GM19035 (cell line): ENCODE measurements around the gene FUT6.
"Not testable (repeated sequence)": the region's sequence is repeated elsewhere in the genome, so short reads cannot be mapped to it uniquely, and the experiment has no call there.

Source experiments
- ATAC-seq: cut with Tn5 transposase; IDR thresholded peaks from one replicate; pipeline ENCODE4 v1.9.1; 2021; ENCODE audit not compliant: unreplicated experiment

Gene FUT6

DNA sequence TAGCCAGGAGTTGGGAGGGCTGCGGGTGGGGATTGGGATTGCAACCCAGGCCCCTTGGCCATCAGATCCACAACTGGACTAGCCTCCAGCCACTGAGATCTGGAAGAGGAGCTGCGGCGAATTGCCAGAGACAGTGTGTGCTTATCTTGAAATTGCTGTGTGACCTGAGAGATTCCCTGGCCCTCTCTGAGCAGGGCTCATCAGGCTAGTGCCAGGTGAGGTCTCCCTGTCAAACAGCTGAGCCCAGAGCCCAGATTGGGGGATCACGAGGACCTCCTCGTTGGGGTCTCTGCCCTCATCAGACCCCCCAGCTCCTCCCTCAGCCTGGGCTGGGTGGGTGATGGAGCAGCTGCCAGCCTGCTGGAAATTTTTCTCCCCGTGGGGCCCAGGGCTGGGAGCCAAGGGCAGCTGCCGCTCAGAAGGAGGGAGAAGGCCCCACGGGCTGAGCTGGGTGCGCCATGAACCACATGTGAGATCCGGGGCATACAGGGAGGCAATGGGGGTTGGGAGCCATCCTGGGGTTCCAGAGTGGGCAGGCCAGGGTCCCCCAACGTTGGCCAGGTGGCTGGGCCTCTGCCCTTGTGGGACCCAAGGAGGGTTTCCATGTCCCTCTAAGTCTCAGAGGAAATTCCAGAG is 23.6 kb upstream of the FUT6 start:
- ATAC-seq: no peak

DNA sequence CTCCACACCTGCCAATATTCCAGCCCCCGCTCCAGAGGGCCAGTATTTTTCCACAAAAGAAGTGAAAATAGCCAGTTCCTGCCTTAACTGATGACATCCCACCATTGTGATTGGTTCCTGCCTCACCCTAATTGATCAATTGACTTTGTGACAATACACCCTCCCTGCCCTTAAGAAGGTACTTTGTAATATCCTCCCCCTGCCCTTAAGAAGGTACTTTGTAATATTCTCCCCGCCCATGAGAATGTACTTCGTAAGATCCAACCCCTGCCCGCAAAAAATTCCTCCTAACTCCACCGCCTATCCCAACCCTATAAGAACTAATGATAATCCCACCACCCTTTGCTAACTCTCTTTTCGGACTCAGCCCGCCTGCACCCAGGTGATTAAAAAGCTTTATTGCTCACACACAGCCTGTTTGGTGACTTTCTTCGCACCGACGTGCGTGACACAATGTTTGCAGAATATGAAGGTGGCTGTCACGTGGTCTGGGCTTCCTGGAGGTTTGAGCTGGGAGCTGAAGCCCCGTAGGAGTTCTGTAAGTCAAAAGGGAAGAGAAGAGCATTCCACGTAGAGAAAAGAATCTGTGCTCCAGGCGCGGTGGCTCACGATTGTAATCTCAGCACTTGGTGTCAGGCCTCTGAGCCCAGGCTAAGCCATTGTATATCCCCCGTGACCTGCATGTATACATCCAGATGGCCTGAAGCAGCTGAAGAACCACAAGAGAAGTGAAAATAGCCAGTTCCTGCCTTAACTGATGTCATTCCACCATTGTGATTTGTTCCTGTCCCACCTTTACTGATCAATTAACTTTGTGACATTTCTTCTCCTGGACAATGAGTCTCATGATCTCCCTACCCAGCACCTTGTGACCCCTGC is 17.9 kb upstream of the FUT6 start:
- no peak for ATAC-seq

DNA sequence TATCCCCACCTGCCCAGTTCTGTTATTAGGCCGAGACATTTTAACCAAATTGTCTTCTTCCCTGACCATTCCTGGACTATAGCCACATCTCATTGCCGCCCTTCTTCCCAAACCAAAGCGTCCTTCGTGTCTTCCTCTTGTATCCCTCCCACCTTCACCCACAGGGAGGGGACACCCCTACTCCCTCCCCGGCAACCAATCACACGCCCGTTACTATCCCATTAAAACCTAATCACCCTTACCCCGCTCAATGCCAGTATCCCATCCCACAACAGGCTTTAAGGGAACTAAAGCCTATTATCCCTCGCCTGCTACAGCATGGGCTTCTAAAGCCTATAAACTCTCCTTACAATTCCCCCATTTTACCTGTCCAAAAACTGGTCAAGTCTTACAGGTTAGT is 15.6 kb upstream of the FUT6 start:
- not testable (repeated sequence) for ATAC-seq

DNA sequence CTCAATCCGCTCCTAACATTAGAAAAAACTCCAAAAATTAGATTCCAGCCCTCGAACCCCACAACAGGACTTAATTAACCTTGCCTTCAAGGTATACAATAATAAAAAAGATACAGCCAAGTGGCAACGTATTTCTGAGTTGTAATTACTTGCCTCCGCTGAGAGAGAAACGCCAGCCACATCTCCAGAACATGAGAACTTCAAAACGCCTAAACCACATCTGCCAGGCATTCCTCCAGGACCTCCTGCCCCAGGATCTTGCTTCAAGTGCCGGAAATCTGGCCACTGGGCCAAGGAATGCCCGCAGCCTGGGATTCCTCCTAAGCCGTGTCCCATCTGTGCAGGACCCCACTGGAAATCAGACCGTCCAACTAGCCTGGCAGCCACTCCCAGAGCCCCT is 14.6 kb upstream of the FUT6 start:
- not testable (repeated sequence) for ATAC-seq

DNA sequence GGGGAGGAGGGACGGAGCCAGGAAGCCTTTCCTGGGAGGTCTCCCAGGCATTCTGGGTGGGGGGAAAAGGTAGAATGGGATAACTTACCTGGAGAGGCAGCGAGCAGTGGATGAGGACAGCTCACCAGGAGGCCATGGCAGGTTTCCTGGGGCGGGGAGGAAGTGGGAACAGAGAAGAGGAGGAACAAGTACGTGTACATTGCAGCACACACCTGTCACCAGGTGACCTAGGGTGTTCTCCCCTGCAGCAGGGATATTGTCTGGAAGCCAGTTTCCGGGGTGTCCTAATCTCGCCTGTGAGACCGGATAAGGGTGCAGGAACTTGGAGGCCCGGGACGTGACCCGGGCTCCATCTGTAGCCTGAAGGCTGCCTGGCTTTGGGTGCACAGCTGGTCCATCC is 11.8 kb upstream of the FUT6 start, which contains the start of gene FUT3:
Gene FUT3, minus strand, starts transcription at position 148 of the 400 bp plus-strand sequence.
- ATAC-seq: no peak

- ATAC-seq: no peak
These were observed 11.3 kb upstream of the FUT6 start for GRCh38 chr19:5850743-5851293.

GRCh38 chr19:5850189-5850588 is 10.7 kb upstream of the FUT6 start:
- ATAC-seq: no peak

DNA sequence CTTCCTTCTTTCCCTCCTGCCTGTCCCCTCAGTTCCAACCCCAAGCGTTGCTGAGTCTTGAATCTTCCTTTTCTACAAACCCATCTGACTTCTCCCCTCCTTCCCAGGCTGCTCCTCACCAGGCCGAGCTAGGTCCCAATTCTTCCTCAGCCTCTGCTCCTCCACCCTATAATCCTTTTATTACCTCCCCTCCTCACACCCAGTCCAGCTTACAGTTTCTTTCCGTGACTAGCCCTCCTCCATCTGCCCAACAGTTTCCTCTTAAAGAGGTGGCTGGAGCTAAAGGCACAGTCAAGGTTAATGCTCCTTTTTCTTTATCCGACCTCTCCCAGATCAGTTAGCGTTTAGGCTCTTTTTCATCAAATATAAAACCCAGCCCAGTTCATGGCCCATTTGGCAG is 9.1 kb upstream of the FUT6 start:
- ATAC-seq: not testable (repeated sequence)

DNA sequence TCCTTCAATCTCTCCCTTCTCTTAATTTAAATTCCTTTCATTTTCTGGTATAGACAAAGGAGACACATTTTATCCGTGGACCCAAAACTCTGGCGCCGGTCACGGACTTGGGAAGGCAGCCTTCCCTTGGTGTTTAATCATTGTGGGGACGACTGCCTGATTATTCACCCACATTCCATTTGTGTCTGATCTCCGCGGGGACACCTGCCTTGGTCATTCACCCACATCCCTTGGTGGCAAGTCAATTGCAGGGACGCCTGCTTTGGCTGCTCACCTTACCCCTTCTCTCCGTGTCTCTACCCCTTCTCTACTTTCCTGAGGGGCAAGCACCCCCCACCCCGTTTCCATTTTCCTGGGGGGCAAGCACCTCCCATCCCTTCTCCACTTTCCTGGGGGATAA is 8.3 kb upstream of the FUT6 start:
- not testable (repeated sequence) for ATAC-seq

- no peak for ATAC-seq
These were observed 5.2 kb upstream of the FUT6 start for GRCh38 chr19:5844456-5845433.

- ATAC-seq: no peak
These were observed 3.9 kb upstream of the FUT6 start for GRCh38 chr19:5843295-5843927.

DNA sequence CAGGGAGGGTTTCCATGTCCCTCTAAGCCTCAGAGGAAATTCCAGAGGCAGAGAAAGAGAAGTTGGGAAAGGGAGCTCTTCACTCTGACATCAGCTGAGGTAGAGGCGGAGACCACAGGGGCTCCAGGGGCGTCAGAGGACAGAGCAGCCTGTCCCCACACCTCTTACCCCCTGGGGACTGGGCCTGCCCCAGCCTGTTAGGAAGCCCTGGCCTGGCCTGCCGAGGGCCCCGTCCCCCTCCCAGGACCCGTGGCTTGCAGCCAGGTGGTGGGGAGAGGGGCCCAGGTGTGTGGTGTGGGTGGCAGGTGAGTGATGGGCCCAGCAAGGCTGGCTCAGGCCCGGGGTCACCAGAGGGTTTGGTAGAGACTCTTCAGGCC is 2.2 kb upstream of the FUT6 start:
- ATAC-seq: not testable (repeated sequence)

- ATAC-seq: no peak
These were observed 993 bp downstream of the FUT6 start for GRCh38 chr19:5838353-5839064.

DNA sequence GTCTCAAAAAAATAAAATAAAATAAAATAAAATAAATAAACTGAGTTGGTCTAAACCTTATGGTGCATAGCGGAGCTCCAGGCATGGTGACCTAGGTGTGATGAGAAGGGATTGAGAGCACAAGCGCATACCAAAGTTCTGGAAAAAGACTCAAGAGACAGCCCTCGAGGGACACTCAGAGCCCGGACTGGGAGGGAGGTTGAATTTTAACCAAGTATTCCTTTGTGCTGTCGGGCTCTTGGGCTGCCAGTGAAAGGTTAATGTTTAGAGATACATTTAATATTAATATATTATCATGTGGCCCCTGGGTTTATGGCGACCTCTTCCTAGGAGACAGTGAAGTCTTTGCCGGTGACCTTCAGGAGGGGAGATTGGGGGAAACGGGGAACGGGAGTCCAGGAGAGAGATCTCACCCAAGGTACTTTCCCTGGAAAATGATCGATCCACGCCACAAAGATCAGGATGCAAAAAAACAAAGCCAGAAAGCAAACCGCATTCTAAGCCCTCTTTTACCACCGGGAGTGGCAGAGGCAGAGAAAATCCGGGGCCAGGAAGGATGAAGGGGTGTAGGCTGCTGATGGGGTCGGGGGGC is 1.6 kb downstream of the FUT6 start:
- no peak for ATAC-seq

- no peak for ATAC-seq
These were observed 6.8 kb downstream of the FUT6 start for GRCh38 chr19:5832527-5833216.

DNA sequence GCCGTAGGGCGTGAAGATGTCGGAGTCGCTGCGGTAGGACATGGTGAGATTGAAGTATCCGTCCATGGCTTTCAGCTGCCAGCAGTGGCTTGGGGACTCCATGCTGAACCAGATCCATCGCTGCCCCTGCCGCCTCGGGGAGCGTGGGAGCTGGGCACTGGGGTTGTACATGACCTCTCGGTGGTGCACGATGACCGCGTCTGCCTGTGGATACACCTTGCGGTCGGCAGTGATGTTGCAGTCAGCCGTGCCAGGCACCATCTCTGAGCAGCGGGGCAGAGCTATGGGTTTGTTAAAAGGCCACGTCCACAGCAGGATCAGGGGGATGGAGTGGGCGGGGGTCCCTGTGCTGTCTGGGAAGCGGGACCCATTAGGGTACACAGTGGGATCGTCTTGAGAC is 7.4 kb downstream of the FUT6 start:
- ATAC-seq: no peak

GRCh38 chr19:5831159-5831558 is 8.3 kb downstream of the FUT6 start:
- ATAC-seq: no peak

GRCh38 chr19:5829567-5830310 is 9.8 kb downstream of the FUT6 start:
- no peak for ATAC-seq
